GM18517 (cell line): ENCODE measurements around the gene CDK14.
A peak's percentile ranks its signal among the peaks of the same experiment; 100 is the strongest.
"Not testable (repeated sequence)": the region's sequence is repeated elsewhere in the genome, so short reads cannot be mapped to it uniquely, and the experiment has no call there.

ENCODE experiments used
- ATAC-seq: cut with Tn5 transposase; IDR thresholded peaks from one replicate; pipeline ENCODE4 v1.9.1; 2021; ENCODE audit warnings: mild to moderate bottlenecking, moderate library complexity; ENCODE audit not compliant: unreplicated experiment

CDK14 gene

DNA sequence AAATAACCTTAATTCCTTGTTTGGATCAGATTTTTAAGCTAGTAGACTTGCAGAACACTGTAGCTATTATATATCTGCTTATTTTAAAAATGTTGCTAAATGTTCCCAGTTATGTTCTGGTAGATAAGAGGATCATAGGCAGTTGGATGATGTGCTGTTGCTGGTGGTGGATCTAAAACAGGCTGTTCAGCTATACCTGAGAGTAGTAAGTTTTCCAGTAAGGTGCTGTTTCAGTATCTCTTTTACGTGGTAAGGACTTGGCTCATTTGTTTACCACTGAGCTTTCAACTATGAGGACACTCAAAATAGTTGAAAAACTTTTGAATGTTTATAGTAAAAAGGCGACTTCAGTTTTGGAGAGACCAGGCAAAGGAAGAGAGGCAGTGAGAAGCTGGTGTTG, 180.9 kb downstream of the CDK14 start:
- peak; percentile 93 for ATAC-seq

DNA sequence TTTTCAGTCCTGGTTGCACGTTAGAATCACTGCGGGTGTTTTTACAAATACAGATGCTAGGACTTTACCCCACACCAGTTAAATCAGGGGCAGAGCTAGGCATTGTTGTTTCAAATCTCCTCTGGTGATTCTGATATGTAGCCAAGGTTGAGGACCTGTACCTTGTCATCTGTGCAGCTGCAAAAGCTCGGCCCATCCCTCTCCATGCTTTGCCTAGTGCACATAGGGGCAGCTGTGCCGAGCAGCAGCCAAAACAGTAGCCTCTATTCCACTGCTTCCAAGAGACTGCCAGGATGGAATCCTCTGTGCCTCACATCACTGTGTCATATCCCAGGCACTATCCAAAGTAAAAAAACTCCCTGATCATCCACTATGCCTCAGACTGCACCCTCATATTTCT, 181.3 kb downstream of the CDK14 start:
- peak; percentile 46 for ATAC-seq

DNA sequence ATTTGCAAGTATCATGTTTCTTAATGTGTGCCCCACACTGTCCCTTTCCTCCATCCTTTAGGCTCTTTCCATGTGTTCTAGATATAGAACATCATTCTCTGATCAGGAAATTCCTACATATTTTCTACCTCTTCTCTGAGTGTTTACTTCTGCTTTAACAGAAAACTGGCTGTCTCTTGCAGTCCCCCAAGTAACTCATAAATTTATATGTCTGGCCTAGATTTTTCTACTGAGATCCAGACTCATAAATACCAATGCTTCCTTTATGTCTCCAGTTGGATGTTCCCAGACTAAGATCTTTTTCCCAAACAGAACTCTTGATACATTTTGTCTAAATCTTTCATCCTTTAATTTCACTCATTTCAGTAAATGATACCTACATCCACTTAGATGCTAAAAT, 181.8 kb downstream of the CDK14 start:
- no peak for ATAC-seq

DNA sequence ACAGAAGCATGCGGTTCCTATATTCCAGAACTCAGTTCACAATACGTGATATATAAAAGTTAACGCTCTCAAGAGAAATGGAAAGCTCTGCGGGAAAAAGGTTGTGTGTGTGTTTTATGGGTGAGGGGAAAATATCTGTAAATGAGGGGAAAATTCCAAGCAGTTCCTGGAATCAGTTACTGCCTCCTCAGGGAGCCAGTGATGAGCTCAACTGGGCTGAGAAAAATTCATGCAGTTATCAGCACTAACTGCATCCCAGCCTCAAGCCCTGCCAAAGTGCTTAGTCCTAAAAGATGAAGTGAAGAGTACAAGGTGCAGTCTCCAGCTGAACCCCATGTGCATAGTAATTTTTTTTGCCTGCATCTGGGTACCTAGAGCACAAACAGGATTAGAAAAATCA, 191.9 kb downstream of the CDK14 start:
- no peak for ATAC-seq

DNA sequence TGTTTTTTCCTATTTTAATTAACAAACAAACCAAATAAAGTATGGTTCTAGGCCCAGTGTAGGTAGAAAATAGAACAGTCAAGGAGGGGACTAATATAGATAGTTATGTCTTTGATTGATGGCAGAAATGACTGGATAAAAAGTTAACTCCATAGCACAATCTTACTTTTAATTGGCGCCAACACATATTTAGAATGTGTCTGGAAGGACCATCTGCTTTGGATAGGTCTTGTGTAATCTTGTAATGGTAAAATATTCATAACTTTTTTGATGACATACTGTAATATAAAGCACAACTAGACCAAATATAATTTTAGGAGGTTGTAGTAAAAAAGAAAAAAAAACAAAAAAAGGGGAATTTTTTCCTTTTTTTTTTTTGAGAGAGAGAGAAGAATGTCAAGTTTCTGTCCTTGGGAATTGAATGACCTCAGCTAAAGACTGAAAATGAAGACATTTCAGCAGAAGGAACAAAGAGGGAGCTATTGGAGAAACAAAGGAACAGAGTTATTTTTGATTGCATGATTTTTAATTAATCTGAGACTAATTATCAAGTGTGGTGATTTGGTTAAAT, 193.7 kb downstream of the CDK14 start:
- no peak for ATAC-seq

DNA sequence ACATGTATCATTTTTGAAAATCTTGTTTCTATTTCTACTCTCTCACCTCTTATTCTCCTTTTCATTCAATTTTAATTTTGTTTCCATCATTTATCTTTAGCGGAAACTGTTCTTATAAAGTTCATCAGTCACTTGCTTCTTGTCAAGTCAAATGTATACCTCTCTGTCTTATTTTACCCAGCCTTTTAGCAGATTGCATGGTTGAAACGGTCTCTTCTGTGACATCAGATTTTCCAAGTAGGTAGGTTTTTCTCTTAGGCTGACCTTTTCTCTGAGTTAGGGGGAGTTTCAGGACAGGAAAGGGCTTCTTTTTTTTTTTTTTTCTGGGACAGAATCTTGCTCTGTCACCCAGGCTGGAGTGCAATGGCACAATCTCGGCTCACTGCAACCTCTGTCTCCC, 195.5 kb downstream of the CDK14 start:
- no peak for ATAC-seq

DNA sequence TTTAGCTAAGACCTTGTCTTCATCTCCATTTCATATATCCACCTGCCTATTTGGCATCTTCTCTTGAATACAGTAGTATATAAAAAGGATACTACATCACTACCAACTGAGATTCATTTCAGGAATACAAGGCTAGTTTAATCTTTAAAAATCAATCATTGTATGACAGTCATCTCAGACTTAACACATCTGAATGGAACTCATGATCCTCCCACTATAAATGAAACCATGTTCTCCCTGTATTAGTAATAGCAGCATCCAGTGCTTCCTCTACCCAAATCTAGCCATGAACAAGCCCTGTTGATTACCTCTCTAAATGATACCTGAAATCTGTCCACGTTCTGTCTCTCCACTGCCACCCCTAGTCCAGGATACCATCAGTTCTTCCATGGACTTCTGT, 196.2 kb downstream of the CDK14 start:
- no peak for ATAC-seq

DNA sequence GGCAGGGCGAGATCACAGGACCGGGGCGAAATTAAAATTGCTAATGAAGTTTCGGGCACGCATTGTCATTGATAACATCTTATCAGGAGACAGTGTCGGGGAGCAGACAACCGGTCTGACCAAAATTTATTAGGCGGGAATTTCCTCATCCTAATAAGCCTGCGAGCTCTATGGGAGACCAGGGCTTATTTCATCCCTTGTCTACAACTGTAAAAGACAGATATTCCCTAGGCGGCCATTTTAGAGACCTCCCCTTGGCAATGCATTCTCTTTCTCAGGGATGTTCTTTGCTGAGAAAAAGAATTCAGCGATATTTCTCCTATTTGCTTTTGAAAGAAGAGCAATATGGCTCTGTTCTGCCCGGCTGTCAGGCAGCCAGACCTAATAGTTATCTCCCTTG, 198.1 kb downstream of the CDK14 start:
- ATAC-seq = not testable (repeated sequence)

DNA sequence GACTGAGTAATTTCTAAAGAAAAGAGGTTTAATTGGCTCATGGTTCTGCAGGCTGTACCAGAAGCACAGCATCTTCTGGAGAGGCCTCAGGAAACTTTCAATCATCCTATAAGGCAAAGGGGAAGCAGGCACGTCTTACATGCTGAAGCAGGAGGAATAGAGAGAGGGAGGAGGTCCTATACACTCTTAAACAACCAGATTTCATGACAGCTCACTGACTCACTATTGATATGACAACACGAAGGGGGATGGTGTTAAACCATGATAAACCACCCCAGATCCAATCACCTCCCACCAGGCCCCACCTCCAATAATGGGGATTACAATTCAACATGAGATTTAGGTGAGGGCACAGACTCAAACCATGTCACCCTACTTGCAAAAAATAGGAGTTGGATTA, 201.5 kb downstream of the CDK14 start:
- no peak for ATAC-seq

DNA sequence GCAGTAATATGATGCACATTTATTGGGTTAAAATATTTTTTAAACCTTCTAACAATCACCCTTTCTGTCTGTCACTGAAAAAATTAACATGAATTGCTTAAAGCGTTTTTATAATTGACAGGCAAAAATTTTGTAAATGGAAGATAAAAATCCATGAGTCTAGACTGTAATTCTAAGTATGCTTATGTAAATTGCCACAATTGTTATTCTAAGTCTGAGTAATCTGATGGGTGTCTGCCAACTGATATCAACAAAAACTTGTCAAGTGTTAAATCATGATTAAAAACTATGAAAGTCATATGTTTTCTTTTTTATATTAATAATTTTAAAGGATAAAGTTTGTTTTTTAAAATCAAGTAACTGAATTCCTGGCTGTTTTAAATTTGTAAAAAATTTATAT, 208.2 kb downstream of the CDK14 start:
- no peak for ATAC-seq

DNA sequence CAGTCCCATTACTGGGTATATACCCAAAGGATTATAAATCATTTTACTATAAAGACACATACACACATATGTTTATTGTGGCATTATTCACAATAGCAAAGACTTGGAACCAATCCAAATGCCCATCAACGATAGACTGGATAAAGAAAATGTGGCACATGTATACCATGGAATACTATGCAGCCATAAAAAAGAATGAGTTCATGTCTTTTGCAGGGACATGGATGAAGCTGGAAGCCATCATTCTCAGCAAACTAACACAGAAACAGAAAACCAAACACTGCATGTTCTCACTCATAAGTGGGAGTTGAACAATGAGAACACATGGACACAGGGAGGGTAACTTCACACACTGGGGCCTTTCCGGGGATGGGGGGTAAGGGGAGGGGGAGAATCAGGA, 219.4 kb downstream of the CDK14 start:
- ATAC-seq = not testable (repeated sequence)

DNA sequence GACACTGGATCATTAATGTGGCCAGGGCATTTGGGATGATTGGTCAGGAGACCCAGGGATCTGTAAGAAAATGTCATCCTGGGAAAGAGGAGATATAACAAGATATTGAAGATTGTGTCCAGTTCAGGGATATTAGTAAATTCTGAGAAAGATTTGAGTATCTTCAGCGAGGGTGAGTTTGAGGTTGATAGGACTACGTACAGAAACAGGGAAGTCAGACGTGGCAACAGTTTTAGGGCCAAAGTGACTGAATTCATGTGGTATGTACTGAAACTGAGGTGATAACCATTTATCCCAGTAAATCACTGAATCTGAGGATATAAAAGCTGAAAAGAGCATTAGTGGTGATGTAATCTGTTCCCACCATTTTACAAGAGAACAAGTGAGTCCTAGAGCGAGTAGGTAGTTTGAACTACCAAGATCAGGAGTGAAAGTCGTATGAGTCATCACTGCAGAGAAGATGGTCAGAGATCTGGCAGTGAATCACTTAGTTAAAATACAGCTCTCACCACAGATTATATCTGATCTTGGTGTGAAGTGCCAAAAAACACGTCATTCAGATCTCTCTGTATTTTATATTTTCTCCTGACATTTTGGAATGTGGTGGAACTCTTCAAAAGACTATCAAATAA, 220.5 kb downstream of the CDK14 start:
- ATAC-seq = peak; percentile 100

DNA sequence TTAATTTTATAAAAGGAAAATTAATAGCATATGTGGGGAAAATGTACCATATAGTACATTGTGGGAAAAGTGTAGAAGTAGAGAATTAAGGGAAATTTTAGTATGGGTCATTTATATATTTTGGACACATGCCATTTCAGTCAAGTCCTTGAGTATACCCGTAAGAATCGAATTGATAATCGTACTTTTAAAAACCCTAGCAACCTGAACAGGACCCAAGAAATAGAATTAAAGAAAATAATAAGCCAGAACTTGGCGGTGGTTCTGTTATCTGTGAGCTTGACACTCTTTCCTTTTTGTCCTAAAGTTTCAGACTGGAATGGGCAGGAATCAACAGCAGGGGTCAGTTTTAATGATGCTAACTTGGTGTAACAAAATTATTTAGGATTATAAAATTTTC, 221.0 kb downstream of the CDK14 start:
- no peak for ATAC-seq

DNA sequence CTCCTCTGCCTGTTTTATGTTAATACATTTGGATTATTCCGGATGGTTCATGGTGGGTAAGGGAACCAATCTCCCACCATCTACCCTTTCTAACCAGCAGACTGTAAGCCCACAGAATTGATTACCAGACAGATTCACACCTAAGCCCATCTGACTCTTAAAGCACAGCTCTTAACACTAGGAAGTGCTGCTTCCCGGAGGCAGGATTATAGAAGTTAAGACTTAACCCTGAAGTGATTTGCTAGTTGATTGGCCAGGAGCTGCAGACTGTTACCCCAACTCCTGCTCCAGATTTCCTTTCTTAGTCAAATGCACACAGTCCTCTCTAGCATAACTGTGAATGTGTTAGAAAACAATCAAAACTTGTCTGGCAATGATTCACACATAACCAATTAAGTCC, 221.7 kb downstream of the CDK14 start:
- ATAC-seq = no peak

DNA sequence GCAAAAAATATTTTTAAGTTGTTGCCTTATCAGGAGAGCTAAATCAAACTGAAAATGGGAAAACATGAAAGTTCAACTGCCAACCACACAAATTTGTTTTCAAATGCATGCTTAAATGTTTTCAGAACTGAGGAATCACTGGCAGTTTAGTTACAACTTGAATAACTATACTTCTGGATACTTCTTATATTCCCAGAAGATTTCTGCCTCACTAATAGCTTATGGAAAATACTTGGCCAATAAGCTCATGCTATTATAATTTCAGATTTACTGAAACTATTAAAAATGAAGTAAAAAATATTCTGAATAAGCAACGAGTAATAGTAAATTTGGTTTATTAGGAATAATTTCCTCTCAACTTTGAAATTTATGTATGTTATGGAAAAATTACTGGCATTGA, 222.2 kb downstream of the CDK14 start:
- ATAC-seq = no peak

DNA sequence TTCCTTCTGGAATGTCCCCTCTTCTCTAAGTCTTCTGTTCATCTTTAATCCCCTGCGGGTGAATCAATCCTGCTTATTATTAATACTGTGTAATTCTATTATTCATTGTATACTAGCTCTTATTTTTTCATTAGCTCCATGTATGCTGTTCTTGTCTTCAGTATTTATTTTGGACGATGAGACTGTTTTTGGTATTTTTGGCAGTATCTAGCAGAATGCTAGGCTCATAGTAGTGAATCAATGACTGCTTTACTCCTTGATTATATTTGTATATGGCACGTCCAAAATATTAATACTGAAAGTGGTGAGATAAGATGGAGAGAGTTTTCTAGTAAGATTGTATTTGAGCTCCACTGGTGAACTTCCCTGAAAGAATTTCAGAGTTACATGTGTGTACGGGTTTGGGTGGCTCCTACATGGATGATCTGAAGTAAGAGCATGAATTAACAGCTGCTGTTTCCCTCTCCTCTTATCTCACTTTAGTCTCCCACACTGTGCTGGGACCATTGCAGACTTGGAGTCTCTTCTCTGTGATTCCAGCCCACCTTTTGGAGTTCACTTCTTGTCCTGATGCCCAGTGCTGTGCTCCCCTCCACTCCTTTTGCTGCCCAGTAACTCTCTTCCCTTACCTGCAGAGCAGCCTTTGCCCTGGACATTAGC, 226.0 kb downstream of the CDK14 start:
- ATAC-seq = no peak

DNA sequence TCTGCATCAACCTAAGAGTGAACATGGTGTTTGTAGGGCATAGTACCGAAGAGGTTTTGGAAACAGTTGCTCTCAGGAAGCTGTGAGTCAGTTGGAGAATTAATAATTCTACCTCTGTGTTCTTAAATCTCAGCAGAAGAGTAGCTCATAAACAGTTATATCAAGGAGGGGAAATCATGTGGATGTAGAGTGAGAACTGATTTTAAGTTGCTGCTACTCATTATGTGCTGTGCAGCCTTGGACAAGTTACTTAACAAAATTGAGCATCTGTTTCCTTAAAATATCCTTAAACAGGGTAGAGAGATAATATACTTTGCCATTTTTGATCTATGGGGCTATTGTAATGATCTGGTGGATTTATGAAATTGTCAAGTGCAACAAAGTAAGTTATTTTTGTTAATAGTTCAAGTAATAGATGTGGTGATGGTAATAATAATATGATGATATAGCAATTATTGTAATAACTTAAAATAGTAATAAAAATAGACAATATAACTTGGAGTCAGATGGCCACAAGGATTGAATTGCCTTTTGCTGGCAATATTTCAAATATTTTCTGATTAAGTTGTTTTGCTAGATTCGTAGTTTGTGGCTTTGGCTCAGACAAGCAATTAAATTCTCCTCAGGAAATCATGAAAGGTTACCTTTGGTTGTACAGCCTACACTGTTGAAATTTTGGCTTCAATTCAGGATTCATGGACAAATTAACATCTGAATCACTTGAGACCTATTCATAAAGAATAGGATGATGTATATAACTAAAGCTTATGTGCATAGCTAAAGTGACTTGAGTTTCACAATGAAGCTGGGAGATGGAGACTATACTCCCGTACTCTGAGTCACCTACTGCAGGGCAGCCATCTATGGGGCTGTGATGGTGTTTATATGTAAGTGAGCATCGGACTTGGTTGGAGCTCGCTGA, 228.5 kb downstream of the CDK14 start:
- no peak for ATAC-seq

DNA sequence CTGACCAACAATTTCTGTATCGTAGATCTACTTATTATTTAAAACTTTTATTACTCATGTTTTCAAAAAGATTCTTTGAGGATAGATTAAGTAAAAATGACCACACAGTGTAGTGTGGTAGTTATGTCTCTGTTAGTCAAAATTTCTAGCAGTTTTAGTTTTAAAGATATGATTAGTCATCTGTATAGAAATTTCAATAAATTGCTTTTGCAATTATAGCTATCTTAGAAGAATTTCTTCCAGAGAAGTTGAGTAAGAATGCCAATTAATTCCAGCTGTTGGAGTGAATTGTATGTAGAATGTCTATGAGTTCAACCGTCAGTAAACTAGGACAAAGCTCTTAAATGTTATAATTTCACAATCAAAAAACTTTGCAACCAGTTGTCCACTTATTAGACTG, 229.7 kb downstream of the CDK14 start:
- no peak for ATAC-seq

DNA sequence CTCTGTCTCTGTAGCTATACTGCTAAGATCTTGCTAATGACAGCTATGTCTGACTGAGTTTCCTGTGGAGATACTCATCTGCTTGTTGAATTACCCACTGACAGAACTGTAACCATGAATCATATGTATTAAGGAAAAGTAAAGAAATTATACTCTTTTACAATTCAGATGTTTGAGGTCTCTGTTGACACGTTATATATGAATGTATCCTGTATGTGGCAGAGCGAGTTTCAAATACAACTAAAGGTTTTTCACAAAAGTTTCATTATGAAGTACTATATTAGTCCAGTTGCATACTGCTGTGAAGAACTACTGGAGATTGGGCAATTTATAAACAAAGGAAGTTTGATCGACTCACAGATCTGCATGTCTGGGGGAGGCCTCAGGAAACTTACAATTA, 232.5 kb downstream of the CDK14 start:
- no peak for ATAC-seq

DNA sequence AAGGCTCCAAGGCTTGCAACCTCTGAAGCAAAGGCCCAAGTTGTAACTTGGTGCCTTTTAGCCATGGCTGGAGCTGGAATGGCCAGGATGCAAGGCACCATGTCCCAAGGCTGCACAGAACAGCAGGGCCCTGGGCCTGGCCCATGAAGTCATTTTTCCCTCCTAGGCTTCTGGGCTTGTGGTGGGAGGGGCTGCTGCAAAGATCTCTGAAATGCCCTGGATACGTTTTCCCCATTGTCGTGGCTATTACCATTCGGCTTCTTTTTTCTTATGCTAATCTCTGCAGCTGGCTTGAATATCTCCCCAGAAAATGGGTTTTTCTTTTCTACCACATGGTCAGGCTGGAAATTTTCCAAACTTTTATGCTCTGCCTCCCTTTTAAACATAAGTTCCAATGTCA, 234.2 kb downstream of the CDK14 start:
- ATAC-seq = no peak

DNA sequence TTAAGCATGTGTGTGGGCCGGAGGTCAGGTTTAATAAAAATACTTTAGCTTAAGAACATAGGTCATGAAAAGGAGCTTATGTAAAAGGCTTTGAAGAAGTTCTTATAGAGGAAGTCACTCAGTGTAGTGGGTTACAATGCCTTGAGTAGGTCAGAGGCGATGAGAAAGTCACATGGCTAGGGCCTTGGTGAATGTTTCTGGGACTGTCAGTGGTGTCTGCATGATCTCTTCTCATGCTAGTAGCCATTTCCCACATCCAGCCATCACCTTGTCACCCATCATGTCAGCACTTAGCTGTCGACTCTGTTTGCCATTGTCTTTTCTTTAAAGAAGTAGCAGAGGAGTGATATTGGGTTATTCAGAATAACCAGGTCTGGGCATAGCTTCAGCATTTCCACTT, 236.6 kb downstream of the CDK14 start:
- ATAC-seq = no peak

DNA sequence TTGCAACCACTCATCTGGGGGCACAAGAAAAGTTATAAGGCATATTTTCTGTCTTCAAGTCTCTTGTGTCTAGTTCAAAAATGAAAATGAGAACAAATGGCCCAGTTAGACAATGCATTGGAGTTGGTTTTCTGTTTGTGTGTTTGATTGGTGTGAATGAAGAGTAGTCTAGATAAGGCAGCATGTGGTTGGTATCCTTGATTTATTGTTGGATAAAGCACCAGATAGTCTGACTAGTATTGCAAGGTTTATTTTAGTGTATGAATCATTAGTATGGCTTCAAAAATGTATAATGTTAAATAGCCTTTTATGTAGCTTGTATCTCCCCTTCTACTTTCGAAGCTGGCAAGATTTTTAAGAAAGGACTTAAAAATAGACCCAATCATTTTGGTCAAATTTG, 237.3 kb downstream of the CDK14 start:
- no peak for ATAC-seq
